HL-60 (cell line): ENCODE results near the gene EXOC4.

Source experiments
- DNase-seq, 2 experiments: peaks; one replicate each; pipeline ENCODE4 v3.0.0-alpha.2; 2010 to 2020; ENCODE audit warnings: low read depth in 1 of 2, low spot score in 1 of 2
- H3K27ac ChIP-seq: fragments of 250-450 bp; sonication (Bioruptor Pico); replicated peaks from 2 replicates; pipeline ENCODE4 v1.5.1; 2020; ENCODE audit warnings: mild to moderate bottlenecking, moderate library complexity
- H3K27me3 ChIP-seq: fragments of 250-450 bp; sonication (Bioruptor Pico); 2 replicates; pipeline ENCODE4 v1.5.1; 2021; ENCODE audit warnings: mild to moderate bottlenecking, moderate library complexity; ENCODE audit not compliant: insufficient read depth, poor library complexity, severe bottlenecking
- H3K4me3 ChIP-seq: replicated peaks from 2 replicates; pipeline ENCODE4 v1.5.1; 2011; ENCODE audit warnings: mild to moderate bottlenecking, control low read depth, low read length; ENCODE audit not compliant: insufficient read depth
- CTCF ChIP-seq: IDR thresholded peaks from one replicate; pipeline ENCODE4 v1.5.1; 2011; ENCODE audit warnings: low read length, control low read depth, inconsistent platforms; ENCODE audit not compliant: insufficient read depth
- GABPA ChIP-seq: IDR thresholded peaks from 2 replicates; pipeline ENCODE4 v1.6.1; 2012; ENCODE audit warnings: low read depth
- POLR2AphosphoS5 ChIP-seq: IDR thresholded peaks from 2 replicates; pipeline ENCODE4 v1.6.1; 2012; ENCODE audit warnings: low read depth
- SPI1 ChIP-seq: IDR thresholded peaks from 2 replicates; pipeline ENCODE4 v1.6.1; 2012; ENCODE audit warnings: low read depth, mild to moderate bottlenecking, borderline replicate concordance
- TF ChIP-seq, protein P1 (sequence below): IDR thresholded peaks from 2 replicates; pipeline ENCODE4 v1.6.1; 2012; ENCODE audit warnings: low read depth; ENCODE audit not compliant: insufficient replicate concordance

Gene EXOC4

GRCh38 chr7:133748443-133749407 is 495.8 kb downstream of the EXOC4 start:
- no peak for TF ChIP-seq CTCF
- no peak for DNase-seq
- H3K4me3 ChIP-seq = no peak overlapping the region
- no peak overlapping the region for H3K27ac ChIP-seq
- H3K27me3 ChIP-seq = no peaks in the 10 kb centered on the region

DNA sequence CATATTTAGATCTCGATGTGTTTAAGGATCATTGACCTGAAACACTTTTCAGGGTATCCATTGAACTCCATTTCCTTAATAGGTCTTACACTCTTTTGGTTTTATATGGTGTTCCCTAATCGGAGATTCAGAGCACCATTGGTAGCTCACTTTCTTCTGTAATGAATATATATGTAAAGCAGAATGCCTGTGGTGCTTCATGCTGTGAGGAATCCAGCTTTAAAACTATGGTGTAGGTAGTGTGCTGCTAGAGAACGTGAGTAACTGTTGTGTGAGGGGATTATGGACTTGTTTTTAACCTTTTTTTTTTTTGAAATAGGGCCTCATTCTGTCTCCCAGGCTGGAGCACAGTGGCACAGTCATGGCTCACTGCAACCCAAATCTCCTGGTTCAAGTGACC is 497.4 kb downstream of the EXOC4 start:
- TF ChIP-seq CTCF (no peak), GABPA (no peak), SPI1 (no peak)
- TF ChIP-seq, protein P1, sequence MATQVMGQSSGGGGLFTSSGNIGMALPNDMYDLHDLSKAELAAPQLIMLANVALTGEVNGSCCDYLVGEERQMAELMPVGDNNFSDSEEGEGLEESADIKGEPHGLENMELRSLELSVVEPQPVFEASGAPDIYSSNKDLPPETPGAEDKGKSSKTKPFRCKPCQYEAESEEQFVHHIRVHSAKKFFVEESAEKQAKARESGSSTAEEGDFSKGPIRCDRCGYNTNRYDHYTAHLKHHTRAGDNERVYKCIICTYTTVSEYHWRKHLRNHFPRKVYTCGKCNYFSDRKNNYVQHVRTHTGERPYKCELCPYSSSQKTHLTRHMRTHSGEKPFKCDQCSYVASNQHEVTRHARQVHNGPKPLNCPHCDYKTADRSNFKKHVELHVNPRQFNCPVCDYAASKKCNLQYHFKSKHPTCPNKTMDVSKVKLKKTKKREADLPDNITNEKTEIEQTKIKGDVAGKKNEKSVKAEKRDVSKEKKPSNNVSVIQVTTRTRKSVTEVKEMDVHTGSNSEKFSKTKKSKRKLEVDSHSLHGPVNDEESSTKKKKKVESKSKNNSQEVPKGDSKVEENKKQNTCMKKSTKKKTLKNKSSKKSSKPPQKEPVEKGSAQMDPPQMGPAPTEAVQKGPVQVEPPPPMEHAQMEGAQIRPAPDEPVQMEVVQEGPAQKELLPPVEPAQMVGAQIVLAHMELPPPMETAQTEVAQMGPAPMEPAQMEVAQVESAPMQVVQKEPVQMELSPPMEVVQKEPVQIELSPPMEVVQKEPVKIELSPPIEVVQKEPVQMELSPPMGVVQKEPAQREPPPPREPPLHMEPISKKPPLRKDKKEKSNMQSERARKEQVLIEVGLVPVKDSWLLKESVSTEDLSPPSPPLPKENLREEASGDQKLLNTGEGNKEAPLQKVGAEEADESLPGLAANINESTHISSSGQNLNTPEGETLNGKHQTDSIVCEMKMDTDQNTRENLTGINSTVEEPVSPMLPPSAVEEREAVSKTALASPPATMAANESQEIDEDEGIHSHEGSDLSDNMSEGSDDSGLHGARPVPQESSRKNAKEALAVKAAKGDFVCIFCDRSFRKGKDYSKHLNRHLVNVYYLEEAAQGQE = no peak
- no peaks in the 10 kb centered on the region for H3K27me3 ChIP-seq
- H3K27ac ChIP-seq = no peak overlapping the region
- H3K4me3 ChIP-seq = no peak overlapping the region
- DNase-seq = no peak

GRCh38 chr7:133751079-133751478 is 498.2 kb downstream of the EXOC4 start:
- Histone ChIP-seq H3K27me3 (no peaks in the 10 kb centered on the region), H3K27ac (no peak overlapping the region), H3K4me3 (no peak overlapping the region)
- DNase-seq = no peak
- no peak for TF ChIP-seq SPI1
- TF ChIP-seq, protein P1 = no peak
- no peak for TF ChIP-seq POLR2AphosphoS5
- TF ChIP-seq CTCF = no peak
- TF ChIP-seq GABPA = no peak

DNA sequence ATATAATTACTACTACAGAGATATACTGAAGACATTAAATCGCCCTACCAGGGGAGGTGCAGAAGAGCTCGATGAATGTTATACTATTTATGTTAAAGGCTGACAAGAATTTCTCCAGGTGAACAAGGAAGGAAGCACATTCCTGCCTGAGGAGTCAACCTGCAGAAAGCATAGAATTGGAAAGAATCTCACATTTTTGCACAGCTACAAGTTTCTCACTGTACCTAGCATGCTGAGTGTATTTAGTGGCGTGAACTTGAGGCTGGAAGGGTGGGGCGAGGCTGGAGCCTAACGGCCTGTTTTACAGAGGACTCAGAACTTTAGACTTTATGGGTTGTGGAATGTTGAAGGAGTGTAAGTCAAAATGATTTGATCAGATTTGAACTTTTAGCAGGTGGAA is 500.6 kb downstream of the EXOC4 start:
- no peak for DNase-seq
- Histone ChIP-seq H3K4me3 (no peak overlapping the region), H3K27me3 (no peaks in the 10 kb centered on the region), H3K27ac (no peak overlapping the region)
- TF ChIP-seq POLR2AphosphoS5 = no peak
- TF ChIP-seq, protein P1 = no peak
- no peak for TF ChIP-seq CTCF
- TF ChIP-seq SPI1 = no peak
- TF ChIP-seq GABPA = no peak
